ENCODE measurements around the gene GAL.

GAL gene

DNA sequence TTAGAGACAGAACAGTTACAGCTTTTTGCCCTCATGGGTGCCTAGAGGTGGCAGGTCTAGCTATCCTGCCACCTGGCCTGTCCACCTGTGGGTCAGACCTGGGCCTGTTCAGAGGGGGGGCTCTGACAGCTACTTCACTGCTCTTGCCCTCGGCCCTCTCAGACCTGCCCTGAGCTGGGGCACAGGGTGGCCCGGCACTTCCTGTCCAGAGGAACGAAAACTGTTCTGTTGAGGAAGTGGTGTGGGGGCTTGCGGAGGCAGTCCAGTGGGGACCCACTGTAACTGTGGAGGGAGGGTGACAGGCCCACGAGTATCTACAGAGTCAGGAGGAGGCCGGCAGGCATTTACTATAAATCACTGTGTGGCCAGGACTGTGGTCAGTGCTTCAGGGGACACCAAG, 50.8 kb downstream of the GAL start:
- Histone ChIP-seq H3K79me2 (ENCODE audit: control insufficient read depth, low read length) (no peaks in the 10 kb centered on the region), H3K27ac (ENCODE audit: low read depth, low read length) (no peak overlapping the region), H3K4me1 (ENCODE audit: control insufficient read depth, low read length) (peaks cover 4% of the 10 kb centered on the region), H3K27me3 (ENCODE audit: control insufficient read depth, low read length) (0 out of 2 replicates have a peak, but pooled peaks cover 8% of the 10 kb centered on the region), H3K4me2 (ENCODE audit: low read length) (no peak overlapping the region), H3K9me3 (ENCODE audit: control insufficient read depth, insufficient read depth, low read length) (no peaks in the 10 kb centered on the region), H3K9me2 (replicated peaks; ENCODE audit: control insufficient read depth, low read length) (no peaks in the 10 kb centered on the region), H3F3A (ENCODE audit: control insufficient read depth, insufficient read depth) (no peaks in the 10 kb centered on the region), H3K4me3 (ENCODE audit: low read length) (no peak overlapping the region), H3K36me3 (ENCODE audit: control insufficient read depth, low read length) (no peaks in the 10 kb centered on the region), H4K20me1 (ENCODE audit: control insufficient read depth, insufficient read depth, low read depth, low read length) (no peaks in the 10 kb centered on the region)
- TF ChIP-seq, protein P1, sequence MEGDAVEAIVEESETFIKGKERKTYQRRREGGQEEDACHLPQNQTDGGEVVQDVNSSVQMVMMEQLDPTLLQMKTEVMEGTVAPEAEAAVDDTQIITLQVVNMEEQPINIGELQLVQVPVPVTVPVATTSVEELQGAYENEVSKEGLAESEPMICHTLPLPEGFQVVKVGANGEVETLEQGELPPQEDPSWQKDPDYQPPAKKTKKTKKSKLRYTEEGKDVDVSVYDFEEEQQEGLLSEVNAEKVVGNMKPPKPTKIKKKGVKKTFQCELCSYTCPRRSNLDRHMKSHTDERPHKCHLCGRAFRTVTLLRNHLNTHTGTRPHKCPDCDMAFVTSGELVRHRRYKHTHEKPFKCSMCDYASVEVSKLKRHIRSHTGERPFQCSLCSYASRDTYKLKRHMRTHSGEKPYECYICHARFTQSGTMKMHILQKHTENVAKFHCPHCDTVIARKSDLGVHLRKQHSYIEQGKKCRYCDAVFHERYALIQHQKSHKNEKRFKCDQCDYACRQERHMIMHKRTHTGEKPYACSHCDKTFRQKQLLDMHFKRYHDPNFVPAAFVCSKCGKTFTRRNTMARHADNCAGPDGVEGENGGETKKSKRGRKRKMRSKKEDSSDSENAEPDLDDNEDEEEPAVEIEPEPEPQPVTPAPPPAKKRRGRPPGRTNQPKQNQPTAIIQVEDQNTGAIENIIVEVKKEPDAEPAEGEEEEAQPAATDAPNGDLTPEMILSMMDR (IDR thresholded peaks at IDR 0.05; ENCODE audit: low read depth, low read length, poor library complexity, severe bottlenecking), result no peak
- TF ChIP-seq EZH2phosphoT487 (IDR thresholded peaks at IDR 0.05; ENCODE audit: borderline replicate concordance, low read length), result no peak

DNA sequence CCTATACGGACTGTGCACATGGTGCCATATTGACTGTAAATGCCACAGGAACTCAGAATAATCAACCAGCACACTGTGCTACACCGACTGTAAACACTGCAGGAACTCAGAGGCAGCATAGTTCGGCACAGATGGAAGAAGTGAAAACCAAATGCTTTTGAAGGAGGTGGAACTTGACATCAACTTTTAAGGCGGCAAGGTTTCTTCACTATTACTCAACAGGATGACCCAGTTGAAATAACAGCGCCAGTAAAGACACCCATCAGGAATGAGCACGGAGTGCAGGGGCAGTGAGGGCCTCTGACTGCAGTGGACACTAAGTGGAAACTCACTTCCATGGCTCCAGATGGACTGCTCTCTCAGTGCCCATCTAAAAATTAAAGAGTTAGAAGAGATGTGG, 51.3 kb downstream of the GAL start:
- peaks cover 4% of the 10 kb centered on the region for H3K4me1 ChIP-seq (ENCODE audit: control insufficient read depth, low read length)
- no peak overlapping the region for H3K4me2 ChIP-seq (ENCODE audit: low read length)
- no peaks in the 10 kb centered on the region for H3K79me2 ChIP-seq (ENCODE audit: control insufficient read depth, low read length)
- no peaks in the 10 kb centered on the region for H3K9me3 ChIP-seq (ENCODE audit: control insufficient read depth, insufficient read depth, low read length)
- TF ChIP-seq EZH2phosphoT487 (IDR thresholded peaks at IDR 0.05; ENCODE audit: borderline replicate concordance, low read length), result no peak
- TF ChIP-seq, protein P1 (IDR thresholded peaks at IDR 0.05; ENCODE audit: low read depth, low read length, poor library complexity, severe bottlenecking), result no peak
- no peaks in the 10 kb centered on the region for H3F3A ChIP-seq (ENCODE audit: control insufficient read depth, insufficient read depth)
- no peak overlapping the region for H3K4me3 ChIP-seq (ENCODE audit: low read length)
- no peaks in the 10 kb centered on the region for H3K9me2 ChIP-seq (replicated peaks; ENCODE audit: control insufficient read depth, low read length)
- H3K27me3 ChIP-seq (ENCODE audit: control insufficient read depth, low read length), result 0 out of 2 replicates have a peak, but pooled peaks cover 8% of the 10 kb centered on the region
- no peaks in the 10 kb centered on the region for H3K36me3 ChIP-seq (ENCODE audit: control insufficient read depth, low read length)
- H3K27ac ChIP-seq (ENCODE audit: low read depth, low read length), result no peak overlapping the region
- no peaks in the 10 kb centered on the region for H4K20me1 ChIP-seq (ENCODE audit: control insufficient read depth, insufficient read depth, low read depth, low read length)
